ENCODE measurements around the gene R3HCC1L.

R3HCC1L gene

GRCh38 chr10:98235846-98236245 lies 101.4 kb downstream of the R3HCC1L start (continued):
- TF ChIP-seq ZNF184 (tag by site-specific recombination; IDR thresholded peaks at IDR 0.05), result no peak
- TF ChIP-seq ZNF791 (tag by site-specific recombination; IDR thresholded peaks at IDR 0.05), result no peak
- TF ChIP-seq ZNF488 (tag by site-specific recombination; IDR thresholded peaks at IDR 0.05), result no peak
- TF ChIP-seq REST (tag by site-specific recombination; IDR thresholded peaks at IDR 0.05), result no peak

GRCh38 chr10:98236862-98237261 lies 102.4 kb downstream of the R3HCC1L start:
- H3K9me3 ChIP-seq (ENCODE audit: control insufficient read depth, insufficient read depth, low read depth, low read length), result no peaks in the 10 kb centered on the region

GRCh38 chr10:98238391-98238790 lies 103.9 kb downstream of the R3HCC1L start:
- TF ChIP-seq ZNF18 (tag by site-specific recombination; IDR thresholded peaks at IDR 0.05), result no peak
- TF ChIP-seq ZNF530 (tag by site-specific recombination; IDR thresholded peaks at IDR 0.05; ENCODE audit: low read depth), result no peak
- TF ChIP-seq KLF17 (tag by site-specific recombination; IDR thresholded peaks at IDR 0.05), result no peak
- no peak for TF ChIP-seq ZFP3 (tag by site-specific recombination; IDR thresholded peaks at IDR 0.05; ENCODE audit: low read depth)
- no peak for TF ChIP-seq ZNF791 (tag by site-specific recombination; IDR thresholded peaks at IDR 0.05)
- TF ChIP-seq YY2 (tag by site-specific recombination; IDR thresholded peaks at IDR 0.05), result no peak
- no peak for TF ChIP-seq ZNF585B (tag by site-specific recombination; IDR thresholded peaks at IDR 0.05)
- TF ChIP-seq ZBTB48 (tag by site-specific recombination; IDR thresholded peaks at IDR 0.05), result no peak
- no peak for TF ChIP-seq EGR2 (tag by site-specific recombination; IDR thresholded peaks at IDR 0.05; ENCODE audit: low read depth)
- TF ChIP-seq ZSCAN18 (tag by site-specific recombination; IDR thresholded peaks at IDR 0.05), result no peak
- TF ChIP-seq MZF1 (tag by site-specific recombination; IDR thresholded peaks at IDR 0.05; ENCODE audit: borderline replicate concordance), result no peak
- no peak for TF ChIP-seq ZBTB44 (tag by site-specific recombination; IDR thresholded peaks at IDR 0.05)
- no peak for TF ChIP-seq ZNF266 (tag by site-specific recombination; IDR thresholded peaks at IDR 0.05; ENCODE audit: low read depth)
- no peak for TF ChIP-seq BCL11A (tag by site-specific recombination; IDR thresholded peaks at IDR 0.05; ENCODE audit: low read depth)
- CTCF ChIA-PET, result interaction anchor here (0.6 to 2.0 kb wide), 5 partner anchors 62 to 423 kb away, joined by 3 to 13 read pairs (median 3); no protein-coding TSS in a partner anchor
- H3K4me1 ChIP-seq (ENCODE audit: control insufficient read depth, insufficient read depth, low read length), result no peaks in the 10 kb centered on the region
- H3K36me3 ChIP-seq (ENCODE audit: control insufficient read depth in 2 of 2, insufficient read depth in 1 of 2, low read length in 2 of 2), result peaks cover 16 to 33% of the 10 kb centered on the region in 2 experiments; a peak in 2 of 3 replicates
- POLR2A ChIA-PET, result no interaction called here
- H3K27ac ChIP-seq (ENCODE audit: extremely low read depth, low read depth, low read length), result no peak overlapping the region
- H3K9me3 ChIP-seq (ENCODE audit: control insufficient read depth, insufficient read depth, low read depth, low read length), result no peaks in the 10 kb centered on the region
- no peak overlapping the region for H3K4me3 ChIP-seq (ENCODE audit: low read depth, low read length)

More at GRCh38 chr10:98236862-98237261, 102.4 kb downstream of the R3HCC1L start:
- Histone ChIP-seq H3K4me1 (ENCODE audit: control insufficient read depth, insufficient read depth, low read length) (no peaks in the 10 kb centered on the region), H3K36me3 (ENCODE audit: control insufficient read depth in 2 of 2, insufficient read depth in 1 of 2, low read length in 2 of 2) (peaks cover 21 to 33% of the 10 kb centered on the region in 2 experiments; a peak in 2 of 3 replicates), H3K27ac (ENCODE audit: extremely low read depth, low read depth, low read length) (no peak overlapping the region), H3K4me3 (ENCODE audit: low read depth, low read length) (no peak overlapping the region)
- ChIA-PET POLR2A (no interaction called here), CTCF (no interaction called here)
- TF ChIP-seq FEZF1 (tag by site-specific recombination; IDR thresholded peaks at IDR 0.05) (no peak), ZBTB21 (tag by site-specific recombination; IDR thresholded peaks at IDR 0.05) (no peak), YY1 (tag by site-specific recombination; IDR thresholded peaks at IDR 0.05) (no peak), SCRT1 (tag by site-specific recombination; IDR thresholded peaks at IDR 0.05; ENCODE audit: borderline replicate concordance) (no peak), IKZF3 (tag by site-specific recombination; IDR thresholded peaks at IDR 0.05) (no peak), ZNF157 (tag by site-specific recombination; IDR thresholded peaks at IDR 0.05) (no peak), ZNF626 (tag by site-specific recombination; IDR thresholded peaks at IDR 0.05) (no peak), SP7 (tag by site-specific recombination; IDR thresholded peaks at IDR 0.05) (no peak), ZNF521 (tag by site-specific recombination; IDR thresholded peaks at IDR 0.05) (no peak), RBAK (tag by site-specific recombination; IDR thresholded peaks at IDR 0.05) (no peak)

Data from HEK293 (cell line).